Astrocyte (in vitro differentiated cells and primary cell): ENCODE data around the gene INSYN2B. TPM values are rescaled to one million over a fixed set of nuclear protein-coding genes. Genes with fewer than 3 reads are reported as not detected.

Experiments
- DNase-seq: peaks from one replicate; pipeline ENCODE4 v3.0.0-alpha.2; 2010; ENCODE audit warnings: low read depth
- FAIRE-seq: peaks from 2 replicates; lab custom pipeline; 2011; peaks lifted over from hg19 to GRCh38; lab: Jason Lieb, UNC
- H2AFZ ChIP-seq: 2 replicates; pipeline ENCODE4 v1.6.0; 2012; ENCODE audit warnings: low read depth, low read length, inconsistent platforms
- H3K27ac ChIP-seq: 2 replicates; pipeline ENCODE4 v1.5.1; 2011; ENCODE audit warnings: low read depth, low read length, inconsistent platforms
- H3K27me3 ChIP-seq: 2 replicates; pipeline ENCODE4 v1.6.0; 2011; ENCODE audit warnings: low read length, inconsistent platforms; ENCODE audit not compliant: insufficient read depth
- H3K36me3 ChIP-seq: 2 replicates; pipeline ENCODE4 v1.5.1; 2011; ENCODE audit warnings: low read length, inconsistent platforms; ENCODE audit not compliant: insufficient read depth
- H3K4me1 ChIP-seq: 2 replicates; pipeline ENCODE4 v1.5.1; 2011; ENCODE audit warnings: low read length, inconsistent platforms; ENCODE audit not compliant: insufficient read depth
- H3K4me2 ChIP-seq: 2 replicates; pipeline ENCODE4 v1.6.0; 2012; ENCODE audit warnings: low read length, inconsistent platforms
- H3K4me3 ChIP-seq: 2 replicates; pipeline ENCODE4 v1.5.1; 2011; ENCODE audit warnings: low read depth, mild to moderate bottlenecking, low read length, inconsistent platforms; ENCODE audit not compliant: insufficient read depth
- H3K79me2 ChIP-seq: 2 replicates; pipeline ENCODE4 v1.6.0; 2012; ENCODE audit warnings: mild to moderate bottlenecking, low read length, inconsistent platforms; ENCODE audit not compliant: insufficient read depth
- H3K9ac ChIP-seq: 2 replicates; pipeline ENCODE4 v1.6.0; 2012; ENCODE audit warnings: mild to moderate bottlenecking, low read length, inconsistent platforms
- H3K9me3 ChIP-seq: 2 replicates; pipeline ENCODE4 v1.5.1; 2012; ENCODE audit warnings: low read depth, mild to moderate bottlenecking, low read length, inconsistent platforms; ENCODE audit not compliant: insufficient read depth
- H4K20me1 ChIP-seq: 2 replicates; pipeline ENCODE4 v1.6.0; 2012; ENCODE audit warnings: low read length, inconsistent platforms; ENCODE audit not compliant: insufficient read depth
- H3K27ac Mint-ChIP-seq: one replicate; pipeline ENCODE4 v1.8.0; 2021; ENCODE audit warnings: mild to moderate bottlenecking, mixed read lengths; ENCODE audit not compliant: unreplicated experiment
- H3K27me3 Mint-ChIP-seq: one replicate; pipeline ENCODE4 v1.8.0; 2021; ENCODE audit warnings: low read depth, mixed read lengths; ENCODE audit not compliant: unreplicated experiment
- H3K36me3 Mint-ChIP-seq: one replicate; pipeline ENCODE4 v1.8.0; 2021; ENCODE audit warnings: low read depth, mixed read lengths; ENCODE audit not compliant: unreplicated experiment
- H3K4me1 Mint-ChIP-seq: one replicate; pipeline ENCODE4 v1.8.0; 2021; ENCODE audit warnings: low read depth, mixed read lengths; ENCODE audit not compliant: unreplicated experiment
- H3K4me3 Mint-ChIP-seq: one replicate; pipeline ENCODE4 v1.8.0; 2021; ENCODE audit warnings: mild to moderate bottlenecking, moderate library complexity, mixed read lengths; ENCODE audit not compliant: unreplicated experiment
- H3K9me3 Mint-ChIP-seq: one replicate; pipeline ENCODE4 v1.8.0; 2021; ENCODE audit warnings: mild to moderate bottlenecking, mixed read lengths; ENCODE audit not compliant: unreplicated experiment
- EZH2 ChIP-seq: IDR thresholded peaks from 2 replicates; pipeline ENCODE4 v1.6.1; 2012; ENCODE audit warnings: mild to moderate bottlenecking, low read length, inconsistent platforms; ENCODE audit not compliant: insufficient read depth
- total RNA-seq: library from RNA; stranded (reverse); gene quantifications from 2 replicates; pipeline ENCODE4 v1.2.1, GENCODE V29; 2021
- TF ChIP-seq, protein P1 (sequence below): IDR thresholded peaks from 2 replicates; pipeline ENCODE4 v1.5.1; 2011; ENCODE audit warnings: low read depth, mild to moderate bottlenecking, inconsistent platforms, low read length, moderate library complexity; ENCODE audit not compliant: insufficient read depth

The INSYN2B gene
- total RNA-seq, 1 donor from 2014 or later, result 0.36 TPM

GRCh38 chr5:169848792-169849191 is 131.5 kb downstream of the INSYN2B start:
- Histone ChIP-seq H3K4me1 (no peaks in the 10 kb centered on the region), H3K4me3 (no peak overlapping the region), H3K4me2 (no peak overlapping the region), H3K9me3 (peaks cover 4% of the 10 kb centered on the region), H3K36me3 (no peaks in the 10 kb centered on the region), H3K27me3 (no peaks in the 10 kb centered on the region), H3K9ac (no peak overlapping the region), H2AFZ (no peak overlapping the region), H4K20me1 (no peaks in the 10 kb centered on the region), H3K27ac (no peak overlapping the region), H3K79me2 (no peaks in the 10 kb centered on the region)
- Mint-ChIP-seq H3K27me3 (peaks cover 4% of the 10 kb centered on the region), H3K9me3 (peaks cover 11% of the 10 kb centered on the region), H3K4me3 (no peak overlapping the region), H3K36me3 (peaks cover 4% of the 10 kb centered on the region), H3K27ac (no peak overlapping the region), H3K4me1 (no peaks in the 10 kb centered on the region)
- FAIRE-seq (no peak), DNase-seq (no peak)
- no peak for TF ChIP-seq EZH2
- TF ChIP-seq, protein P1, sequence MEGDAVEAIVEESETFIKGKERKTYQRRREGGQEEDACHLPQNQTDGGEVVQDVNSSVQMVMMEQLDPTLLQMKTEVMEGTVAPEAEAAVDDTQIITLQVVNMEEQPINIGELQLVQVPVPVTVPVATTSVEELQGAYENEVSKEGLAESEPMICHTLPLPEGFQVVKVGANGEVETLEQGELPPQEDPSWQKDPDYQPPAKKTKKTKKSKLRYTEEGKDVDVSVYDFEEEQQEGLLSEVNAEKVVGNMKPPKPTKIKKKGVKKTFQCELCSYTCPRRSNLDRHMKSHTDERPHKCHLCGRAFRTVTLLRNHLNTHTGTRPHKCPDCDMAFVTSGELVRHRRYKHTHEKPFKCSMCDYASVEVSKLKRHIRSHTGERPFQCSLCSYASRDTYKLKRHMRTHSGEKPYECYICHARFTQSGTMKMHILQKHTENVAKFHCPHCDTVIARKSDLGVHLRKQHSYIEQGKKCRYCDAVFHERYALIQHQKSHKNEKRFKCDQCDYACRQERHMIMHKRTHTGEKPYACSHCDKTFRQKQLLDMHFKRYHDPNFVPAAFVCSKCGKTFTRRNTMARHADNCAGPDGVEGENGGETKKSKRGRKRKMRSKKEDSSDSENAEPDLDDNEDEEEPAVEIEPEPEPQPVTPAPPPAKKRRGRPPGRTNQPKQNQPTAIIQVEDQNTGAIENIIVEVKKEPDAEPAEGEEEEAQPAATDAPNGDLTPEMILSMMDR, result no peak

DNA sequence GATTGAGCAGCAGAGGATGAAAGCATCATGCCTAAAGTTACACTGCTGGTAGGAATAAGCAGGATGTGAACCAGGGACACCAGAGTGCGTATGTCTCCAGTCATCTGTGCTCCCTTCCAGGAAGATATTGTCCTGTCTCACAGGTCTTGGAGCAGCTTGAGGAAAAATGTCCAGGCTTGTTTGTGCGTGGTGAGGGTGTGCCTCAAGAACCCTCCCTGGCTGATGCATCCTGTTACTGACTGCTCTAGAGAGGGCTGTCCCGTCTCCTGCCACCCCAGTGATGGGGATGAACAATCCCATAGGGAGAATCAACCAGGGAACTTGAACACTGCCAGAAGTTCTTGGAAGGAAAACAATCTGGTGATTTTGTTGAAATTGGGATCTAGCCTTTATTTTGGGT is 132.0 kb downstream of the INSYN2B start:
- no peaks in the 10 kb centered on the region for H3K79me2 ChIP-seq
- H3K36me3 ChIP-seq, result no peaks in the 10 kb centered on the region
- no peak for TF ChIP-seq EZH2
- TF ChIP-seq, protein P1, result no peak
- Mint-ChIP-seq H3K27me3 (peaks cover 4% of the 10 kb centered on the region), H3K9me3 (peaks cover 11% of the 10 kb centered on the region), H3K27ac (no peak overlapping the region), H3K4me3 (no peak overlapping the region), H3K36me3 (peaks cover 4% of the 10 kb centered on the region), H3K4me1 (no peaks in the 10 kb centered on the region)
- no peak overlapping the region for H2AFZ ChIP-seq
- no peaks in the 10 kb centered on the region for H3K27me3 ChIP-seq
- H3K9me3 ChIP-seq, result peaks cover 4% of the 10 kb centered on the region
- no peak overlapping the region for H3K4me2 ChIP-seq
- no peak for DNase-seq
- no peaks in the 10 kb centered on the region for H3K4me1 ChIP-seq
- FAIRE-seq, result no peak
- no peaks in the 10 kb centered on the region for H4K20me1 ChIP-seq
- no peak overlapping the region for H3K27ac ChIP-seq
- H3K4me3 ChIP-seq, result no peak overlapping the region
- no peak overlapping the region for H3K9ac ChIP-seq

DNA sequence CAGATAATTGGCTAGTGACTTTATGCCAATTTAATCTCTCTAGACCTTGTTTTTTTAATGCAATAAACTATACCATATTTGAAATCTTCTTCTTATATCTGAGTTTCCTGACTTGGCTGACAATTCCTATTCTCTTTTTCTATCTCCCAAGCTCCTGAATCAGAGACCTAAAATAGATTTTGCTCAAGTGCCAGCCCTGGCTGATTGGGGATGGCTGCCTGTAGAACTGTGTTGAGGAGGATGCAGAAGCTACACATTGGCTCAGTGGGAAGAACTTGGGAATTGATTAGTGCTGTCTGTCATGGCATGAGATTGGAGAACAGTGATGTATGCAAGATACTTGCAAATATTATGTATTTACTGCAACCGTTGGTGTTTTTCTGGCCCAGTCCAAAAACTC is 132.8 kb downstream of the INSYN2B start:
- Mint-ChIP-seq H3K27ac (no peak overlapping the region), H3K27me3 (peaks cover 4% of the 10 kb centered on the region), H3K4me3 (no peak overlapping the region), H3K9me3 (peaks cover 11% of the 10 kb centered on the region), H3K36me3 (peaks cover 4% of the 10 kb centered on the region), H3K4me1 (no peaks in the 10 kb centered on the region)
- TF ChIP-seq, protein P1, result no peak
- TF ChIP-seq EZH2, result no peak
- Histone ChIP-seq H3K9me3 (peaks cover 4% of the 10 kb centered on the region), H3K27ac (no peak overlapping the region), H3K4me1 (no peaks in the 10 kb centered on the region), H3K4me2 (no peak overlapping the region), H3K79me2 (no peaks in the 10 kb centered on the region), H3K9ac (no peak overlapping the region), H3K27me3 (no peaks in the 10 kb centered on the region), H3K4me3 (no peak overlapping the region), H2AFZ (no peak overlapping the region), H3K36me3 (no peaks in the 10 kb centered on the region), H4K20me1 (no peaks in the 10 kb centered on the region)
- FAIRE-seq, result no peak
- DNase-seq, result no peak
